C4-2B (cell line): ENCODE data around the gene DGKI.

Experiments
- CTCF ChIP-seq: fragments of 450-650 bp; conservative IDR thresholded peaks from 2 replicates; pipeline ENCODE4 v1.5.1; 2017; ENCODE audit warnings: mild to moderate bottlenecking
- ZFX ChIP-seq: fragments of 450-650 bp; IDR thresholded peaks from 2 replicates; pipeline ENCODE4 v1.6.1; 2017

GRCh38 chr7:137801491-137801890 is 45.3 kb downstream of the DGKI start:
- TF ChIP-seq CTCF (no peak), ZFX (no peak)
